ENCODE results near the gene SLC11A1.

The SLC11A1 gene

DNA sequence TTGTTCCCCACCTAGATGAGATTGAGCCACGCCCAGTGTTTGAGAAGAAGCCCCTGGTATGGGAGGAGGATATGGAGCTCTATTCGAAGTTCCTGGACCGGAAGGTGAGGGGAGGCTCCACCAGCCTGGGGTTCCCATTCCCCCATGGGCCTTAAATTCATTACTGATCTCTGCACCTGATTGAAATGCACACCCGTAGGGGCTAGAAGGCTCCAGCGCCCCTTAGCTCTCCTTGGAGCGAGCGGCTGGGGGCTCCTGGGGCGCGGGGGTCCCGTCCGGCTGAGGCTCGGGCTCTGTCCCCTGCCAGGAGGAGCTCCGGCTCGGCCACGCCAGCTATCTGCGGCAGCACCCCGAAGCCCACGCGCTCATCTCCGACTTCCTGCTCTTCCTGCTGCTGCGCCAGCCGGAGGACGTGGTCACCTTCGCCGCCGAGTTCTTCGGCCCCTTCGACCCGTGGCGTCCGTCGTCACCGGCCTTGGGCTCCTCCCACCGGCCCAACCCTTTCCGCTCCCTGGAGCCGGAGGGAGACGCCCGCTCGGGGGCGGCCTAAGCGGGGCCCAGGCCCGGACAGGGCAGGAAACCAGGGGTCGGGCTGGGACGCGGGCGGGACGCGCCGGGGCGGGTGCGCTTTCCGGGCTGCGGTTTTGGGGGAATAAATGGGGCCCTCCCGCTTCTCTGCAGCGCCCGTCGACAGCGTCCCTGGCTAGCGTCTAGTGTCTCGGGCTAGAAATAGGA is 14.5 kb upstream of the SLC11A1 start:
- peak; percentile 98 to 99 (median 99) for DNase-seq

DNA sequence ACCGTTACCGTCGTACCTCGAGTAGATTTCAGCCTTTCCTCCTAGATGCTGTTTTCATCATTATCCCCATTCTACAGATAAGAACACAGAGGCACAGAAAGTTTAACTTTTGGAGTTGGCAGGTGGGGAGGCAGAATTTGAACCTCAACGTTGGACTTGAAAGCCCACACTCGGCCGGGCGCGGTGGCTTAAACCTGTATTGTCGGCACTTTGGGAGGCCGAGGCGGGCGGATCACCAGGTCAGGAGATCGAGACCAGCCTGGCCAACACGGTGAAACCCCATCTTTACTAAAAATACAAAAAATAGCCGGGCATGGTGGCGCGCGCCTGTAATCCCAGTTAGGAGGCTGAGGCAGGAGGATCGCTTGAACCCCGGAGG is 13.9 kb upstream of the SLC11A1 start:
- no peak for DNase-seq

DNA sequence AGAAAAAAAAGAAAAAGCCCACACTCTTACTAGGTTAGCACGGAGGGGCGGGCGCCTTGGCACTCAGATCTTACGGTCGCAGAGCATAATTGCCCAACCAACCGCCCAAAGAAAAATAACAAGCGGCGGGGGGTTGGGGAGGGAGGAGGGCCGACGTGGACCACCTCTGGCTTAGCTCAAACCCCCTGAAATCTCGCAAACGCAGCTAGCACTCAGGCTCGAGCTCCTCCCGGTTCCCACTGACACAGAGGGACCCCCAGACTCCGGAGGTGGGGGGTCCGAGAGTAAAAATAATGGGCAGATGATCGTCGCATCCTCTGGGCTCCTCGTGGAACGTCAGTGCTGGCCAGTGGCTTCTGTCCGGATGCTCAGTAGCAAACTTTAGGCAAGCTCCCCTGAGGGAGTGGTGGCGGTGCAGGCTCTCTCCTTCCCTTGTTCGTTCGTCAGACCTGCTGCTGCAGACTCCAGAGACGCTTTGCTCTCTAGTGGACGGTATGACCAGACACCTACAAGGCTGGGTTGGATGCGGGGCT is 13.4 kb upstream of the SLC11A1 start:
- peak; percentile 47 to 67 (median 60) for DNase-seq

DNA sequence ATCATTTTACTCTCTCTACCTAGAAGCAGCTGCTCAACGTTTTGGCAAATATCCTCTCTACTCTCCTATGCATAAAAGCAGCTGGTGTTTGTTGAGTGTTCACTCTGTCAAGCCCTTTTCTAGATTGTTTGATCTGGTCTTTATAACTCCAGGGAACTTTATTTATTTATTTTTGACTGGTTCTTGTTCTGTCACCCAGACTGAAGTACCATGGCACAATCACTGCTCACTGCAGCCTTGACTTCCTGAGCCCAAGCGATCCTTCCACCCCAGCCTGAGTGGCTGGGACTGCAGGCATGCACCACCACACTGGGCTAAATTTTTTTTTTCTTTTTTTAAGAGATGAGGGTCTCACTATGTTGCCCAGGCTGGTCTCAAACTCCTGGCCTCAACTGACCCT is 12.7 kb upstream of the SLC11A1 start:
- peak; percentile 31 to 68 (median 65) for DNase-seq

DNA sequence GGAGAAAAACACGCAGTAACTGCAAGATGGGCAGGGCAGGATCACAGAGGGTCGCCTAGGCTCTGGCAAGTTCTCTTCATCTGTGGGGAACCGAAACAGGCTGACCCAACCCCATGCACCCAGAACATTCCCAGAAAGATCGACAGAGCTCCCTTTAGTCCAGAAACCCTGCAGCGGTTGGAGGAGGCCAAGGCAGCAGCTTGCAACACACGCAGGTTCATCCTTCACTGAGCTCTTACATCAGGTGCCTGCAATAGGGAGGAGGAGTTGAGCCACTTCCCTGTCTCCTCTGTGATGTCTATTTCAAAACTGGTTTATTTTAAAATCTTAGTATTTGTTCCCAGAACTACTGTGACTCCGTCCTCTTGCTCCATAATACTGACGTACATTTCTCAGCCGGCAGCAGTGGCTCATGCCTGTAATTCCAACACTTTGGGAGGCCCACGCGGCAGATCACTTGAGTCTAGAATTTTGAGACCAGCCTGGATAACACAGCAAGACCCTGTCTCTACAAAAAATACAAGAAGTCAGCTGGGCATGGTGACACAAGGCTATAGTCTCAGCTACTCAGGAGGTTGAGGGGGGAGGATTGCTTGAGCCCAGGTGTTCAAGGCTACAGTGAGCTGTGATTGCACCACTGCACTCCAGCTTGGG is 11.5 kb upstream of the SLC11A1 start:
- peak; percentile 93 to 99 (median 94) for DNase-seq

DNA sequence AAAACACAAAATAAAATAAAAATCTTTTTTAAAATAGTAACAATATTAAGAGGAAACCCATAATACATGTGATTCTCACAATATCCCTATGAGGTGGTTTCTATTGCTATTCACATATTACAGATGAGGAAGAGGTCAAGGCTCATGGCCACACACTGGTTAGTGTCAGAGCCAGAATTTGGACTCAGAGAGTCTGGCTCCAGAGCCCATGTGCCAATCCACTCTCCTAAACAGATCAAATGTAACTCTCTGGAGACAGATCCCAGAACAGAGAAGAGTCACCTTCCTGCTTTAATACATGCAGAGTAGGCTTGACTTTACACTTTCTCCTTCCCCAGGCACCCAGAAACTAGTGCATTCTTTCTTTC is 10.1 kb upstream of the SLC11A1 start:
- DNase-seq, result peak; percentile 59 to 75 (median 66)

DNA sequence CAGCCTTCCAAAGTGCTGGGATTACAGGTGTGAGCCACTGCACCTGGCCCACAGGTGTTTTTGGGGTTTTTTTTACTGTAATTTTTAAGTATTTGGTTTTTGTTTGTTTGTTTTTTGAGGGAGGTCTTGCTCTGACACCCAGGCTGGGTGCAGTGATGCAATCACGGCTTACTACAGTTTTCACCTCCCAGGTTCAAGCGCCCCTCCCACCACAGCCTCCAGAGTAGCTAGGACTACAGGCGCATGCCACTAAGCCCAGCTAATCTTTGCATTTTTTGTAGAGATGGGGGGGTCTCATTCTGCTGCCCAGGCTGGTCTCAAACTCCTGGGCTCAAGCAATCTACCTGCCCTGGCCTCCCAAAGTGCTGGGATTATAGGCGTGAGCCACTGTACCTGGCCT is 7.3 kb upstream of the SLC11A1 start:
- DNase-seq, result no peak

DNA sequence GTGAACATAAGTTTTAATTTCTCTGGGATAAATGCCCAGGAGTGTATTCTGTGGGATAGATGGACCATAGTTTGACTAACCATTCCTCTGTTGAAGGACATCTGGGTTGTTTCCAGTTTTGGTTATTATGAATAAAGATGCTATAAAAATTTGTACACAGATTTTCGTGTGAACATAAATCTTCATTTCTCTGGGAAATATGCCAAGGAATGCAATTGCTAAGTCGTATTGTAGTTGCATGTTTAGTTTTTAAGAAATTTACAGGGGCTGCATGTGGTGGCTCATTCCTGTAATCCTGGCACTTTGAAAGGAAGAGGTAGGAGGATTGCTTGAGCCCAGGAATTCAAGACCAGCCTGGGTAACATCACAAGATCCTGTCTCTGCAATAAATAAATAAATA is 6.9 kb upstream of the SLC11A1 start:
- DNase-seq, result no peak

DNA sequence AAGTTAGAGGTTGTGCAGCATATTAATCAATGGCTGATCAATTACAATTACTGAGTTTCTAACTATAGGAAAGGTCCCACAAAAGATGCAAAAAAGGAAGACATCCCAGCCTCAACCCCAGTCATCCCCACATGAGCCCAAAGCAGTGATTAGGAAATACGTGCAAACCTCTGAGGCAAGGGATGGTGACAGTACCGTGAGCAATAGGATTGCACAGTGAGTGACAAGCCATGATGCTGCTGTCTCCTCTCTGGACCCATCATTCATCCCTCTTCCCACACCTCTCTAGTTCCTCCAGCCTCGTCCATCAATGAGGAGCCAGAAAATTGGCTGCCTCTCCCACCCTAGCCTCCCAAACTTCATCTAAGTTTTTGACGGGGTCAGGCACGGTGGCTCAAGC is 4.0 kb upstream of the SLC11A1 start:
- DNase-seq, result peak; percentile 85 to 93 (median 88)

DNA sequence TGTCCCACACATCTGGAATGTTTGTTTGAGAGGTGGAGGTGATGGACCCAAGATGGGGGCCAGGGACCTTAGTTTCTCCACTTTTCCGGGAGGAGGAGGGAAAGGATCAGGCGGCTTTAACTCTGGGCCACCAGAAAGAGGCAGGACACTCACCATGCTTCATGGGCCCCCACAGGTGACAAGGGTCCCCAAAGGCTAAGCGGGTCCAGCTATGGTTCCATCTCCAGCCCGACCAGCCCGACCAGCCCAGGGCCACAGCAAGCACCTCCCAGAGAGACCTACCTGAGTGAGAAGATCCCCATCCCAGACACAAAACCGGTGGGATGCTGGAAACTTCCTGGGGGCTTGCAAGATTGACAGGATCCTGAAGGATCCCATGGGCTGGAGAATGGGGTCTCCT is 712 bp downstream of the SLC11A1 start:
- peak in 1 of 4 experiments; percentile 21 for DNase-seq

DNA sequence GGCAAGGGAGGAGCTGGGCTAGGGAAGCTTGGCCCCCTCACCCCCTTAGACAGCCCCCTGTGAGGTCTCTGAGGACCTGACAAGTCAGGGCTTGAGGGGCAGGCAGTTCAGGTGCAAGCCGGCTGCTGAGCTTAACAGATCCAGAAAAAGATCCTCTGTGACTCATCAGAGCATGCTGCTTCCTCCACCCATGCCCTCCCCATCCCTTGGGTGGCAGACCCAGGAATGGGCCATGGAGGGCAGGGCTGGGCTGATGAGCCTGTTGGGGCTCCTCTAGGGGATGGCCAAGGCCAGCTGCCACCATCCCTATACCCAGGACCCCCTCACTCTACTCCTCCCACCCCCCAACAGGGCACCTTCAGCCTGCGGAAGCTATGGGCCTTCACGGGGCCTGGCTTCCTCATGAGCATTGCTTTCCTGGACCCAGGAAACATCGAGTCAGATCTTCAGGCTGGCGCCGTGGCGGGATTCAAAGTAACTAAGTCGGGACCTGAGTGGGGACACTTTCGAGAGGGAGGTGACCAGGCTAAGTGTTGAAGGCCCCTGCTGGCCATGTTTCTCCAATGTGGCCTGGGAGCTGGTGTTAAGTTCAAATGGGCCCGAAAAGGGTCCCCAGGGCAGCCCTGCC is 1.9 kb downstream of the SLC11A1 start:
- DNase-seq, result peak; percentile 61 to 79 (median 72)

DNA sequence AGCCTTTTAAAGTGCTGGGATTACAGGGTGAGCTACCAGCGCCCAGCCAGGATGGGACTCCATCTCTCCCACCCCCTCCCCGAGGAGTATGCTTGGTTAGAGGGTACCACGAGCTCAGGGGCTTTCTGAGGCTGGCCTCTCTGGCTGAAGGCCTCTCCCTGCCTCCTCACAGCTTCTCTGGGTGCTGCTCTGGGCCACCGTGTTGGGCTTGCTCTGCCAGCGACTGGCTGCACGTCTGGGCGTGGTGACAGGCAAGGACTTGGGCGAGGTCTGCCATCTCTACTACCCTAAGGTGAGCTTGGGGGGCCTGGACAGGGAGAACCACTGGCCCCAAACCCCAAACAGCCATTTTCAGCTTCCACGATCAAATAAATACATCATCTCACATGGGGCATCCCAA is 2.9 kb downstream of the SLC11A1 start:
- DNase-seq, result peak in 2 of 4 experiments; percentile 5 to 9

DNA sequence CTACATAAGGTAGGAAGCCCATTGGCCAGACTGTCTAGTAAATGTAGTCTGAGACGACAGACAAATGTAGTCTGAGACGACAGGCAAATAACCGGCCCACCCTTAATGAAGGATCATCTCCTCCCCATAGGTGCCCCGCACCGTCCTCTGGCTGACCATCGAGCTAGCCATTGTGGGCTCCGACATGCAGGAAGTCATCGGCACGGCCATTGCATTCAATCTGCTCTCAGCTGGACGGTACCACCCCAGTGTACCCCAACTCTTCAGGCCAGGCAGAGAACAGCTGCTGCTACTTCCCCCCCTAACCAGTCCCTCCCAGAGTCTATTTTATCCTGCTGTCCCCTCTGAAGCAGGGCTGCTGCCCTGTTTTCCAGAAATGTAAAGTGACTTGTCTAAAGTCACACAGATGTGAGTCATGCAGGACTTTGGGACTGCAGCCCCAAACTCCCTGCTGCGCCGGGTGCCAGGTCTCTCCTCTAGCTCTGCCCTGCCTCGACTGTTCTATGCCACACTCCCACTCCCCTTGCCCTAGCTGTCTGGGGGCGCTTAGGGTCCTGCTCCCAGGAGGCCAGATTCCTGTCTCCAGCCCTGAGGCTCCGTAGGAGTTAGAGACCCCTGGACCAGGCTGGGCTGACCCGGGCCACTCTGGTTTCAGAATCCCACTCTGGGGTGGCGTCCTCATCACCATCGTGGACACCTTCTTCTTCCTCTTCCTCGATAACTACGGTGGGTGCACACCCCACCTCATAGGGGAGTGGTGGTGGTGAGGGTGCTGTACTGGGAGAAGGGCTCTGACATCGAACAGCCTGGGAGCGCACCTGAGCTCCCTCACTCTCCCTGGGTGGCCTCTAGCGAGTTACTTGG is 4.7 kb downstream of the SLC11A1 start:
- DNase-seq, result peak; percentile 36 to 59 (median 44)

DNA sequence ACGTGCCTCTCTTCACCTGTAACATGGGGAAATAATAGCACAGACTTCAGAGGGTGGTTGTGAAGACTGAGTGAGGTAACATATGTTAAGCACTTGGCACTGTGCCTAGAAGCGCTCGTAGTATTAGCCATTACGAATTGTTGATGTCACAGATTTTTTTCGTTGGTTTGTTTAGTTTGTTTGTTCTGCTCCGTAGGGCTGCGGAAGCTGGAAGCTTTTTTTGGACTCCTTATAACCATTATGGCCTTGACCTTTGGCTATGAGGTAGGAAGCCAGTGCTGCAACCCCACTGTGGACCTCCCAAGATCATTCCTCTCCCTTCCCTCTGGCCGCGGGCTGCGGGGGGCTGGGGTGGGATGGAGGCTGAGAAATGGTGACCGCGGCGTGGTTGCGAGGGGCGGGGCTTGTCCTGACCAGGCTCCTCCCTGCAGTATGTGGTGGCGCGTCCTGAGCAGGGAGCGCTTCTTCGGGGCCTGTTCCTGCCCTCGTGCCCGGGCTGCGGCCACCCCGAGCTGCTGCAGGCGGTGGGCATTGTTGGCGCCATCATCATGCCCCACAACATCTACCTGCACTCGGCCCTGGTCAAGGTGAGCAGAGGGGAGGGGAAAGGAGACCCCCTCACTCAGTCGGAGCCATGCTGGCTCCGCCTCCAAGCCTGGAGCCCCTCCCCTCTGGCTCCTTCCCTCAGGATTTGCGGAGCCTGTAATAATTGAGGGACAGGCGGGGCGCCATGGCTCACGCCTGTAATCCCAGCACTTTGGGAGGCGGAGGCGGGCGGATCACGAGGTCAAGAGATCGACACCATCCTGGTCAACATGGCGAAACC is 5.5 kb downstream of the SLC11A1 start:
- peak; percentile 68 to 90 (median 83) for DNase-seq

DNA sequence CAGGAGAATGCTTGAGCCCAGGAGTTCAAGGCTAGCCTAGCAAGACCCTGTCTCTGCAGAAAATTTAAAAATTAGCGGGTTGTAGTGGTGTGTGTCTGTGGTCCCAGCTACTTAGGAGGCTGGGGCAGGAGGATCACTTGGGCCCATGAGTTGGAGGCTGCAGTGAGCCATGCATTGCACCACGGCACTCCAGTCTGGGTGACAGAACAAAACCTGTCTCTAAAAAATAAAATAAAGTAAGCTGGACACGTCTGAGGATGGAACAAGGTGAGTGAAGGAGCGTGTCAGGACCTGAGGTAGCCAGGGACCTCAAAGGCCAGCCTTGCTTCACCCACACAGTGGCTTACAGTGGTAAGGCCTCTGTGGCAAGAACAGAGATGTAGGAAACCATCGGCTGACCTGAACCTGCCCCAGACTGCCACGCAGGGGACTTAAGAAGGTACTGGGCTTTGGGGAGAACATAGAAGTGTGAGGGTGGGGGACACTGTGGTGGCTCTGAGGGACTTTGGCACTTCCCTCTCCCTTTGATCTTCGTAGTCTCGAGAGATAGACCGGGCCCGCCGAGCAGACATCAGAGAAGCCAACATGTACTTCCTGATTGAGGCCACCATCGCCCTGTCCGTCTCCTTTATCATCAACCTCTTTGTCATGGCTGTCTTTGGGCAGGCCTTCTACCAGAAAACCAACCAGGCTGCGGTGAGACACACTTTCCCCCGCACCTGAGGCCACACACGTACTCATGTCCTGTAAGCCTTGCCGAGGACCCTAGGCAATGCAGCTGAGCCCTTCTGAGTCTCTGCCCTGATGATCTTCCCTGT is 7.5 kb downstream of the SLC11A1 start:
- peak in 2 of 4 experiments; percentile 6 to 19 for DNase-seq

DNA sequence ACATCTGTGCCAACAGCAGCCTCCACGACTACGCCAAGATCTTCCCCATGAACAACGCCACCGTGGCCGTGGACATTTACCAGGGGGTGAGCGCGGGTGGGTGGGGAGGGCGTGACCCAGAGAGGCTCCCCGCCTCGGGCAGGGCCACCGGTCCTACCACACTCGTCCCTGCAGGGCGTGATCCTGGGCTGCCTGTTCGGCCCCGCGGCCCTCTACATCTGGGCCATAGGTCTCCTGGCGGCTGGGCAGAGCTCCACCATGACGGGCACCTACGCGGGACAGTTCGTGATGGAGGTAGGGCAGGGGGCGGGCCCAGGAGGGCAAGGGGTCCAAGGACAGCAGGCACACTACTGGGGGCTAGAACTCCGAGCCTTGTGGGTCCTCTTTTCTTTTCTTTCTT is 9.1 kb downstream of the SLC11A1 start:
- DNase-seq, result peak in 1 of 4 experiments; percentile 23

DNA sequence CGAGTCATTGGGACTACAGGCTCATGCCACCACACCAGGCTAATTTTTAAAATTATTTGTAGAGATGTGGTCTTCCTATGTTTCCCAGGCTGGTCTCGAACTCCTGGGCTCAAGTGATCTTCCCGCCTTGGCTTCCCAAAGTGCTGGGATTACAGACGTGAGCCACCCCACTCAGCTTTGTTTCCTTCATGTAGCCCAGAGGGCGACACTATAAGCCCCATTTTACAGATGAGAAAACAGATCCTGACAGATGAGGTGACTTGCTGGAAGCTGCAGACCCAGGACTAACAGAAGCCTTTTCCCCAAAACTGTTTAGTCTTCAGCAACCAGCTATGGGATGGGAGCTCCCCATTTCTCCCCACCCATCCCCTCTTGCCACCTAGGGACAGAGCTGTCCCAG is 10.4 kb downstream of the SLC11A1 start:
- DNase-seq, result no peak

DNA sequence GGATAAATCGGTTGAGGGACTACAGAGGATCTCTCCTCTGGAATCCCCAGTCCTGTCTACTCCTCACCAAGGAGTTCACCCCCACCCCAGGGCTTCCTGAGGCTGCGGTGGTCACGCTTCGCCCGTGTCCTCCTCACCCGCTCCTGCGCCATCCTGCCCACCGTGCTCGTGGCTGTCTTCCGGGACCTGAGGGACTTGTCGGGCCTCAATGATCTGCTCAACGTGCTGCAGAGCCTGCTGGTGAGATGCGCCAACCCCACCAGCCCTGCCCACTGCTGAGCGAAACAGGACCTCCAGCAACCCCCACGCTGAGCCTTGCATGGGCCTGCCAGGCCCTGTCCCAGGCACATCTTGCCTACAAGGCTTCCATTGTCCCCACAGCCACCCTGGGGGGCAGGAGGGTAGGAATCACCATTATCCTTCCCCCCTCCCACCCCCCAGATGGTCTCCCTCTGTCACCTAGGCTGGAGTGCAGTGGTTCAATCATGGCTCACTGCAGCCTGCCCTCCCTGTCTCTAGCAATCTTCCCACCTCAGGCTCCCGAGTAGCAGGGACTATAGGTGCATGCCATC is 10.9 kb downstream of the SLC11A1 start:
- DNase-seq, result peak in 1 of 4 experiments; percentile 21

DNA sequence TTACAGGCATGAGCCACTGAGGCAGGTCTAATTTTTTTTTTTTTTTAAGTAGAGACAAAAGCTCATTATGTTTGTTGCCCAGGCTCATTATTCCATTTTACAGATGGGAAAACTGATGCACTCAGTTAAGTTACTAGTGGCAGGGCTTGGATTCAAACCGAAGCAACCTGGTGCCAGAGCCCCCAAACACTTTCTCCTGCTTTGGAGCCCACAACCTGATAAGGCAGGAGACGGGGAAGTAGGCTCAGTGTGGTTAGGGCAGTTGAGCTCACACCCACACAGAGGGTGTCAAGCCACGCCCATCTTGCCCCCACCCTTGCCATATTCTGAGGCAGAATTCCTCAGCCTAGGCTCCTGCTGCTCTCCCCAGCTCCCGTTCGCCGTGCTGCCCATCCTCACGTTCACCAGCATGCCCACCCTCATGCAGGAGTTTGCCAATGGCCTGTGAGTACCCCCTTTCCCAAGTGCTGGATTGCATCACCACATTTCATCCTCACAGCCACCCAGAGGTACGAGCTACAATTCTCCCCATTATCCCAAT is 11.7 kb downstream of the SLC11A1 start:
- DNase-seq, result peak; percentile 54 to 72 (median 66)
